Measurements from ENCODE around the gene LPP. TPM values are rescaled to one million over a fixed set of nuclear protein-coding genes. Genes with fewer than 3 reads are reported as not detected.

LPP gene
- total and polyA plus RNA-seq, 10 of the 15 experiments (the other 5 are each of a cell fraction or from before 2014, with no cell fraction given): under 0.01 to 0.62 (median 0.03) TPM

DNA sequence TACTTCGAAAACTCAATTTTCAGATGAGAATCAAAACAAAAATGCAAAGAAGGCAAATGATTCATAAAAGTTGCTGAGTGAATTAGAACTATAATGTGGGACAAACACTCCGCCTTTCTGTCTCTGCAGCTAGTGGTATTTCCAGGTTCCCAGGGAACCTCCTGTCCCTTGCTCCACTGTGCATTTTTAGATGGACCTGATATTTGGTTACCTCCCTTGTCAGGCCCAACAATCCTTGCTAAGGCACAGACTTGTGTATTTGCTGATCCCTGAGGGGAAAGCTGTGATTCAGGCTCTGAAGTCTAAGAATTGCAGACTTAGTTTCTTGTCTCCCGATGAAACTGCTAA is 162.7 kb downstream of the LPP start:
- intact Hi-C loops (cut with micrococcal nuclease; ENCODE audit: unreplicated experiment): no loop called here
- SMC1A ChIA-PET (ENCODE audit: uncharacterized antibody, unreplicated experiment): no interaction called here
- Histone ChIP-seq H3K27ac (ENCODE audit: control insufficient read depth, insufficient read depth) (no peak overlapping the region), H3K4me1 (ENCODE audit: control insufficient read depth, insufficient read depth, low read length) (no peaks in the 10 kb centered on the region), H3K9ac (ENCODE audit: control insufficient read depth, insufficient read depth, low read length) (no peak overlapping the region), H3K9me3 (replicated peaks; ENCODE audit: control insufficient read depth, insufficient read depth, low read length) (no peaks in the 10 kb centered on the region), H3K36me3 (ENCODE audit: control insufficient read depth in 2 of 2, insufficient read depth in 2 of 2, low read length in 1 of 2) (no peaks in the 10 kb centered on the region), H3K4me3 (no peak overlapping the region), H2AFZ (ENCODE audit: control insufficient read depth, low read depth, low read length) (no peak overlapping the region), H4K20me1 (ENCODE audit: control insufficient read depth, insufficient read depth) (no peaks in the 10 kb centered on the region), H3K4me2 (ENCODE audit: control insufficient read depth, insufficient read depth) (no peak overlapping the region), H3K27me3 (replicated peaks in 1 of 2; ENCODE audit: control insufficient read depth in 2 of 2, insufficient read depth in 2 of 2, low read length in 1 of 2) (peaks cover 0 to 2% of the 10 kb centered on the region in 2 experiments; a peak in 2 of 4 replicates), H3K79me2 (ENCODE audit: control insufficient read depth, insufficient read depth, low read length) (no peaks in the 10 kb centered on the region)
- WGBS (ENCODE audit: insufficient coverage, insufficient replicate concordance, low lambda C conversion rate, missing lambda C conversion rate): 32% methylated on average over 3 of the region's 3 CpGs
- no peak for TF ChIP-seq HCFC1 (IDR thresholded peaks at IDR 0.05; ENCODE audit: low read length)
- TF ChIP-seq NFIC (IDR thresholded peaks at IDR 0.05; ENCODE audit: low read depth, low read length): no peak
- TF ChIP-seq TARDBP (IDR thresholded peaks at IDR 0.05; ENCODE audit: borderline replicate concordance): no peak
- no peak for TF ChIP-seq EZH2 (IDR thresholded peaks at IDR 0.05; ENCODE audit: borderline replicate concordance, control insufficient read depth, low read depth, low read length)
- no peak for TF ChIP-seq SMARCA5 (IDR thresholded peaks at IDR 0.05)
- no peak for TF ChIP-seq RELA (IDR thresholded peaks at IDR 0.05; ENCODE audit: borderline replicate concordance, partially characterized antibody)
- TF ChIP-seq ZZZ3 (IDR thresholded peaks at IDR 0.05; ENCODE audit: control insufficient read depth, insufficient read length, low read depth): no peak
- FAIRE-seq (no peak), ATAC-seq (no peak), DNase-seq (ENCODE audit: low read depth, low spot score) (no peak)
- POLR2A ChIA-PET: no interaction called here
- BruUV-seq (replicated peaks): no TSS peak
- RAD21 ChIA-PET (ENCODE audit: unreplicated experiment): no interaction called here
- in situ Hi-C loops (cut with MboI): no loop called here
- CTCF ChIA-PET: interaction anchor here (0.7 to 1.4 kb wide), 2 partner anchors 11 to 577 kb away, joined by 4 to 5 read pairs; no protein-coding TSS in a partner anchor

DNA sequence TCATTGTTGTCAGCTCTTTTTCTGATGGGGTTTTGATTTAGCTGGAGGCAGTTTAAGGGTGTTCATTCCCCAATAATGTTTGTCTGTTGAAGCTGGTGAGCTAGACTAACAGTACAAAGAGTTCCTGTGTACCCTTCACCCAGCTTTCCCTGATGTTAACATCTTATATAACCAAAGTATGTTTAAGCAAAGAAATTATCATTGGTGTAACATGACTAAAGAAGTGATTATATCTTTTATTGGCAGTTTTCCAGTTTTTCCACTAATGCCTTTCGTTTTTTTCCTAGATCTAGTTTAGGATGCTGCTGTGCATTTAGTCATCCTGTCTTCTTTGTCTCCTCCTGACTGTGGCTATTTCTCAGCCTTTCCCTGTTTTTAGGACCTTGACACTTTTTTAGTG is 165.6 kb downstream of the LPP start:
- H3K27ac ChIP-seq (ENCODE audit: control insufficient read depth, insufficient read depth): no peak overlapping the region
- RAD21 ChIA-PET (ENCODE audit: unreplicated experiment): no interaction called here
- ATAC-seq (no peak), DNase-seq (ENCODE audit: low read depth, low spot score) (no peak), FAIRE-seq (no peak)
- BruUV-seq (replicated peaks): no TSS peak
- no peak overlapping the region for H3K4me2 ChIP-seq (ENCODE audit: control insufficient read depth, insufficient read depth)
- intact Hi-C loops (cut with micrococcal nuclease; ENCODE audit: unreplicated experiment): no loop called here
- no peaks in the 10 kb centered on the region for H3K36me3 ChIP-seq (ENCODE audit: control insufficient read depth in 2 of 2, insufficient read depth in 2 of 2, low read length in 1 of 2)
- CTCF ChIA-PET: no interaction called here
- in situ Hi-C loops (cut with MboI): no loop called here
- SMC1A ChIA-PET (ENCODE audit: uncharacterized antibody, unreplicated experiment): no interaction called here
- peaks cover 0 to 2% of the 10 kb centered on the region in 2 experiments; a peak in 2 of 4 replicates for H3K27me3 ChIP-seq (replicated peaks in 1 of 2; ENCODE audit: control insufficient read depth in 2 of 2, insufficient read depth in 2 of 2, low read length in 1 of 2)
- H3K4me1 ChIP-seq (ENCODE audit: control insufficient read depth, insufficient read depth, low read length): no peaks in the 10 kb centered on the region
- POLR2A ChIA-PET: no interaction called here
- H4K20me1 ChIP-seq (ENCODE audit: control insufficient read depth, insufficient read depth): no peaks in the 10 kb centered on the region
- no peaks in the 10 kb centered on the region; the same call in 2 of the 3 replicates for H3K9me3 ChIP-seq (replicated peaks; ENCODE audit: control insufficient read depth, insufficient read depth, low read length)
- 0% methylated on average over 1 of the region's 1 CpG for WGBS (ENCODE audit: insufficient coverage, insufficient replicate concordance, low lambda C conversion rate, missing lambda C conversion rate)
- H3K9ac ChIP-seq (ENCODE audit: control insufficient read depth, insufficient read depth, low read length): no peak overlapping the region
- no peaks in the 10 kb centered on the region for H3K79me2 ChIP-seq (ENCODE audit: control insufficient read depth, insufficient read depth, low read length)
- no peak overlapping the region for H2AFZ ChIP-seq (ENCODE audit: control insufficient read depth, low read depth, low read length)
- no peak overlapping the region for H3K4me3 ChIP-seq
- TF ChIP-seq PAX5 (IDR thresholded peaks at IDR 0.05; ENCODE audit: borderline replicate concordance, low read depth, low read length): no peak
- no peak for TF ChIP-seq NFIC (IDR thresholded peaks at IDR 0.05; ENCODE audit: low read depth, low read length)
- no peak for TF ChIP-seq SPI1 (IDR thresholded peaks at IDR 0.05; ENCODE audit: borderline replicate concordance, insufficient read depth, low read depth, low read length)
- TF ChIP-seq, protein P1, sequence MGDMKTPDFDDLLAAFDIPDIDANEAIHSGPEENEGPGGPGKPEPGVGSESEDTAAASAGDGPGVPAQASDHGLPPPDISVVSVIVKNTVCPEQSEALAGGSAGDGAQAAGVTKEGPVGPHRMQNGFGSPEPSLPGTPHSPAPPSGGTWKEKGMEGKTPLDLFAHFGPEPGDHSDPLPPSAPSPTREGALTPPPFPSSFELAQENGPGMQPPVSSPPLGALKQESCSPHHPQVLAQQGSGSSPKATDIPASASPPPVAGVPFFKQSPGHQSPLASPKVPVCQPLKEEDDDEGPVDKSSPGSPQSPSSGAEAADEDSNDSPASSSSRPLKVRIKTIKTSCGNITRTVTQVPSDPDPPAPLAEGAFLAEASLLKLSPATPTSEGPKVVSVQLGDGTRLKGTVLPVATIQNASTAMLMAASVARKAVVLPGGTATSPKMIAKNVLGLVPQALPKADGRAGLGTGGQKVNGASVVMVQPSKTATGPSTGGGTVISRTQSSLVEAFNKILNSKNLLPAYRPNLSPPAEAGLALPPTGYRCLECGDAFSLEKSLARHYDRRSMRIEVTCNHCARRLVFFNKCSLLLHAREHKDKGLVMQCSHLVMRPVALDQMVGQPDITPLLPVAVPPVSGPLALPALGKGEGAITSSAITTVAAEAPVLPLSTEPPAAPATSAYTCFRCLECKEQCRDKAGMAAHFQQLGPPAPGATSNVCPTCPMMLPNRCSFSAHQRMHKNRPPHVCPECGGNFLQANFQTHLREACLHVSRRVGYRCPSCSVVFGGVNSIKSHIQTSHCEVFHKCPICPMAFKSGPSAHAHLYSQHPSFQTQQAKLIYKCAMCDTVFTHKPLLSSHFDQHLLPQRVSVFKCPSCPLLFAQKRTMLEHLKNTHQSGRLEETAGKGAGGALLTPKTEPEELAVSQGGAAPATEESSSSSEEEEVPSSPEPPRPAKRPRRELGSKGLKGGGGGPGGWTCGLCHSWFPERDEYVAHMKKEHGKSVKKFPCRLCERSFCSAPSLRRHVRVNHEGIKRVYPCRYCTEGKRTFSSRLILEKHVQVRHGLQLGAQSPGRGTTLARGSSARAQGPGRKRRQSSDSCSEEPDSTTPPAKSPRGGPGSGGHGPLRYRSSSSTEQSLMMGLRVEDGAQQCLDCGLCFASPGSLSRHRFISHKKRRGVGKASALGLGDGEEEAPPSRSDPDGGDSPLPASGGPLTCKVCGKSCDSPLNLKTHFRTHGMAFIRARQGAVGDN (IDR thresholded peaks at IDR 0.05): no peak
- TF ChIP-seq, protein P2, sequence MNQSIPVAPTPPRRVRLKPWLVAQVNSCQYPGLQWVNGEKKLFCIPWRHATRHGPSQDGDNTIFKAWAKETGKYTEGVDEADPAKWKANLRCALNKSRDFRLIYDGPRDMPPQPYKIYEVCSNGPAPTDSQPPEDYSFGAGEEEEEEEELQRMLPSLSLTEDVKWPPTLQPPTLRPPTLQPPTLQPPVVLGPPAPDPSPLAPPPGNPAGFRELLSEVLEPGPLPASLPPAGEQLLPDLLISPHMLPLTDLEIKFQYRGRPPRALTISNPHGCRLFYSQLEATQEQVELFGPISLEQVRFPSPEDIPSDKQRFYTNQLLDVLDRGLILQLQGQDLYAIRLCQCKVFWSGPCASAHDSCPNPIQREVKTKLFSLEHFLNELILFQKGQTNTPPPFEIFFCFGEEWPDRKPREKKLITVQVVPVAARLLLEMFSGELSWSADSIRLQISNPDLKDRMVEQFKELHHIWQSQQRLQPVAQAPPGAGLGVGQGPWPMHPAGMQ (IDR thresholded peaks at IDR 0.05; ENCODE audit: borderline replicate concordance): no peak
- no peak for TF ChIP-seq RB1 (IDR thresholded peaks at IDR 0.05; ENCODE audit: borderline replicate concordance)

Data from GM12878 (cell line).